Ishikawa (cell line): Measurements from ENCODE around the gene CGB7.

Experiments
- CEBPB ChIP-seq: IDR thresholded peaks from 2 replicates; pipeline ENCODE4 v1.6.1; 2012
- CREB1 ChIP-seq: IDR thresholded peaks from 2 replicates; pipeline ENCODE4 v1.6.1; 2012; ENCODE audit warnings: low read depth
- EGR1 ChIP-seq: IDR thresholded peaks from 2 replicates; pipeline ENCODE4 v1.6.1; 2012
- EP300 ChIP-seq: IDR thresholded peaks from 2 replicates; pipeline ENCODE4 v1.6.1; 2012; ENCODE audit warnings: borderline replicate concordance
- FOXM1 ChIP-seq: IDR thresholded peaks from 2 replicates; pipeline ENCODE4 v1.6.1; 2012; ENCODE audit warnings: low read depth, borderline replicate concordance
- MAX ChIP-seq: IDR thresholded peaks from 2 replicates; pipeline ENCODE4 v1.6.1; 2012
- NFIC ChIP-seq: IDR thresholded peaks from 2 replicates; pipeline ENCODE4 v1.6.1; 2012
- RAD21 ChIP-seq: IDR thresholded peaks from 2 replicates; pipeline ENCODE4 v1.6.1; 2012; ENCODE audit warnings: low read depth
- REST ChIP-seq: IDR thresholded peaks from 2 replicates; pipeline ENCODE4 v1.6.1; 2012; ENCODE audit warnings: low read depth, mild to moderate bottlenecking
- TAF1 ChIP-seq: IDR thresholded peaks from 2 replicates; pipeline ENCODE4 v1.6.1; 2012; ENCODE audit warnings: low read depth, mild to moderate bottlenecking
- TCF12 ChIP-seq: IDR thresholded peaks from 2 replicates; pipeline ENCODE4 v1.6.1; 2012; ENCODE audit warnings: low read depth
- TEAD4 ChIP-seq: IDR thresholded peaks from 2 replicates; pipeline ENCODE4 v1.6.1; 2012
- USF1 ChIP-seq: IDR thresholded peaks from 2 replicates; pipeline ENCODE4 v1.6.1; 2012
- YY1 ChIP-seq: IDR thresholded peaks from 2 replicates; pipeline ENCODE4 v1.6.1; 2012; ENCODE audit warnings: low read depth
- ZBTB7A ChIP-seq: IDR thresholded peaks from 2 replicates; pipeline ENCODE4 v1.6.1; 2012; ENCODE audit warnings: low read depth

CGB7 gene

GRCh38 chr19:49014123-49014869, 43.3 kb downstream of the CGB7 start:
- TF ChIP-seq NFIC (no peak), TCF12 (no peak), EGR1 (no peak)

- TF ChIP-seq CREB1 (no peak), MAX (no peak), REST (no peak), EP300 (no peak), TEAD4 (no peak), EGR1 (no peak), YY1 (no peak), CEBPB (no peak), NFIC (no peak), TCF12 (no peak), RAD21 (no peak), TAF1 (no peak), USF1 (no peak), FOXM1 (no peak), ZBTB7A (no peak)
Measured at GRCh38 chr19:49011194-49011593, 46.4 kb downstream of the CGB7 start.

GRCh38 chr19:49010453-49010852, 47.1 kb downstream of the CGB7 start:
- TF ChIP-seq TAF1 (no peak), TCF12 (no peak), REST (no peak), EGR1 (no peak), USF1 (no peak), TEAD4 (no peak), MAX (no peak), YY1 (no peak), ZBTB7A (no peak), EP300 (no peak), RAD21 (no peak)

- TF ChIP-seq USF1 = no peak
- TF ChIP-seq CREB1 = no peak
- no peak for TF ChIP-seq TAF1
- TF ChIP-seq RAD21 = no peak
- no peak for TF ChIP-seq REST
- TF ChIP-seq TEAD4 = no peak
- no peak for TF ChIP-seq ZBTB7A
- TF ChIP-seq EP300 = no peak
- TF ChIP-seq CEBPB = no peak
- TF ChIP-seq TCF12 = no peak
- TF ChIP-seq FOXM1 = no peak
- no peak for TF ChIP-seq NFIC
- no peak for TF ChIP-seq EGR1
- TF ChIP-seq MAX = no peak
- TF ChIP-seq YY1 = no peak
Measured at GRCh38 chr19:49009828-49010227, 47.7 kb downstream of the CGB7 start.
